ENCODE measurements around the gene PLCB1. TPM values are rescaled to one million over a fixed set of nuclear protein-coding genes. Genes with fewer than 3 reads are reported as not detected.
"Not testable (repeated sequence)": the region's sequence is repeated elsewhere in the genome, so short reads cannot be mapped to it uniquely, and the experiment has no call there.

Gene PLCB1
- total RNA-seq, 1 experiment from 2014 or later = 6.8 TPM

DNA sequence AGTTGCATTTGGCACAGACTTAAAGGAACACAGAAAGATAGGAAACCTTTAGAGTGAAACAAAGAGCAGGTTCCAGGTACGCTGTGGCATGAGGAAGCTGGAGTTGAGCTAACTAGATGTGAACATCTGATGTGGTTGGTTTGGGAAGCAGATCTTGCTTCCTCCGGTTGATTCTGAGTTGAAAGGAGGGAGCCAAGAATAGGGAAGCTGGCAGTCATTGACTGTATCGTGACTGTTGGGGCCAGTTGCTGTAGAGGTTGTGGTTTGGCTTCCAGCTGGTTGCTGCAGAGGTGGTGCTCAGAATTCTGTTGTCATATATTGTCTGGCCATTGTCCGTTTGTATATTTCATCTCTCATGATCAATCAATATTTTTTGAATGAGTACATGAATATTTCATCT lies 325.9 kb downstream of the PLCB1 start:
- no peak for TF ChIP-seq EZH2 (IDR thresholded peaks at IDR 0.05; ENCODE audit: borderline replicate concordance, low read depth, low read length, poor library complexity, severe bottlenecking)
- TF ChIP-seq, protein P1, sequence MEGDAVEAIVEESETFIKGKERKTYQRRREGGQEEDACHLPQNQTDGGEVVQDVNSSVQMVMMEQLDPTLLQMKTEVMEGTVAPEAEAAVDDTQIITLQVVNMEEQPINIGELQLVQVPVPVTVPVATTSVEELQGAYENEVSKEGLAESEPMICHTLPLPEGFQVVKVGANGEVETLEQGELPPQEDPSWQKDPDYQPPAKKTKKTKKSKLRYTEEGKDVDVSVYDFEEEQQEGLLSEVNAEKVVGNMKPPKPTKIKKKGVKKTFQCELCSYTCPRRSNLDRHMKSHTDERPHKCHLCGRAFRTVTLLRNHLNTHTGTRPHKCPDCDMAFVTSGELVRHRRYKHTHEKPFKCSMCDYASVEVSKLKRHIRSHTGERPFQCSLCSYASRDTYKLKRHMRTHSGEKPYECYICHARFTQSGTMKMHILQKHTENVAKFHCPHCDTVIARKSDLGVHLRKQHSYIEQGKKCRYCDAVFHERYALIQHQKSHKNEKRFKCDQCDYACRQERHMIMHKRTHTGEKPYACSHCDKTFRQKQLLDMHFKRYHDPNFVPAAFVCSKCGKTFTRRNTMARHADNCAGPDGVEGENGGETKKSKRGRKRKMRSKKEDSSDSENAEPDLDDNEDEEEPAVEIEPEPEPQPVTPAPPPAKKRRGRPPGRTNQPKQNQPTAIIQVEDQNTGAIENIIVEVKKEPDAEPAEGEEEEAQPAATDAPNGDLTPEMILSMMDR (conservative IDR thresholded peaks at IDR 0.05; ENCODE audit: low read depth, low read length) = no peak
- CTCF ChIA-PET = no interaction called here

DNA sequence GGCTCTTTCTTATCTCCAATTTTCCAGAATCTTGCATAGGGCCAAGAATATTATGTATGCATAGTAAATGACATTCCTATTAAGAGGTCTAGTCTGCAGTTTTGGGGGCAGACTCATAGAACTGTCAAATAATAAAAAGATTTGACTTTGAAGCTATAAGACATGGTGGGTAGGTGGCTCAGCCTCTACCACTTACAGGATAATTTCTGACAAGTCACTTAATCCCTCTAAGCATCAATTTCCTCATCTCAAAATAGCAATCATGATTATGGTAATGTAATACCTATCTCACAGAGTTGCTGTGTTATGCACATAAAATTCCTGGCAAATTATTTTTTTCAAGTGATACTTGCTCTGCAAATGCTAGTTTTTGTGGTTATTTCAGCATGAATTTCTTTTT lies 329.1 kb downstream of the PLCB1 start:
- ChIA-PET CTCF (no interaction called here), POLR2A (ENCODE audit: low non-redundant PET) (no interaction called here)
- BruUV-seq (replicated peaks) = no TSS peak

More for the DNA sequence above, 325.9 kb downstream of the PLCB1 start:
- no peaks in the 10 kb centered on the region for H3K36me3 ChIP-seq (ENCODE audit: insufficient read depth, low read length, poor library complexity, severe bottlenecking)
- H3K27ac ChIP-seq (ENCODE audit: low read depth, low read length, poor library complexity, severe bottlenecking) = no peak overlapping the region
- no peaks in the 10 kb centered on the region for H3K27me3 ChIP-seq (replicated peaks; ENCODE audit: insufficient read depth, low read depth, low read length, poor library complexity)
- BruUV-seq (replicated peaks) = no TSS peak
- no peak for DNase-seq (ENCODE audit: low spot score)
- no peaks in the 10 kb centered on the region for H3K9me3 ChIP-seq (ENCODE audit: low read depth, low read length, poor library complexity, severe bottlenecking)
- H3K4me3 ChIP-seq (ENCODE audit: low read depth, low read length, poor library complexity, severe bottlenecking) = no peak overlapping the region
- intact Hi-C loops (cut with micrococcal nuclease; ENCODE audit: unreplicated experiment) = no loop called here
- POLR2A ChIA-PET (ENCODE audit: low non-redundant PET) = no interaction called here
- H3K4me1 ChIP-seq (ENCODE audit: insufficient read depth, low read length, poor library complexity, severe bottlenecking) = no peaks in the 10 kb centered on the region

DNA sequence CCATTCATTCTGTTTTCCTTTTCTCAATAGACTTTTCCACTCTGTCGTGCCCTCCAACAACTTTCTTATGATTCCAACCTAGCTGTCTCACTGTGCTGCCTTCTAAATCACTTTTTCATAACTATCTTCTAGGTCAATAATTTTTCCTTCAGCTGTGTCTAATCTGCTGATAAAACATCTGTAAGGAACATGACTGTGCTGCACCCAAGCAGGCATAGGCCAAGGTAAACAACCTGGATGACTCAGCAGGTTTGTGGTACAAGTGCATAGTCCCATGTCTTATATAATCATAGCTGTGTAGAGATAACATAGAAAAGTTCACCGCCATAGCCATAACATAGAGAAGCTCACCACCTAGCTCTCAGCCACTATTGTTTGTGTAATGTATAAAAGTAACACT lies 332.3 kb downstream of the PLCB1 start:
- ChIA-PET POLR2A (ENCODE audit: low non-redundant PET) (no interaction called here), CTCF (no interaction called here)
- Histone ChIP-seq H3K4me1 (ENCODE audit: insufficient read depth, low read length, poor library complexity, severe bottlenecking) (no peaks in the 10 kb centered on the region), H3K27ac (ENCODE audit: low read depth, low read length, poor library complexity, severe bottlenecking) (no peak overlapping the region), H3K36me3 (ENCODE audit: insufficient read depth, low read length, poor library complexity, severe bottlenecking) (no peaks in the 10 kb centered on the region), H3K27me3 (replicated peaks; ENCODE audit: insufficient read depth, low read depth, low read length, poor library complexity) (no peaks in the 10 kb centered on the region), H3K4me3 (ENCODE audit: low read depth, low read length, poor library complexity, severe bottlenecking) (no peak overlapping the region), H3K9me3 (ENCODE audit: low read depth, low read length, poor library complexity, severe bottlenecking) (no peaks in the 10 kb centered on the region)
- intact Hi-C loops (cut with micrococcal nuclease; ENCODE audit: unreplicated experiment) = no loop called here
- TF ChIP-seq EZH2 (IDR thresholded peaks at IDR 0.05; ENCODE audit: borderline replicate concordance, low read depth, low read length, poor library complexity, severe bottlenecking) = no peak
- TF ChIP-seq, protein P1 (conservative IDR thresholded peaks at IDR 0.05; ENCODE audit: low read depth, low read length) = no peak
- DNase-seq (ENCODE audit: low spot score) = no peak
- BruUV-seq (replicated peaks) = no TSS peak

More for the DNA sequence above, 329.1 kb downstream of the PLCB1 start:
- H3K4me3 ChIP-seq (ENCODE audit: low read depth, low read length, poor library complexity, severe bottlenecking) = no peak overlapping the region
- TF ChIP-seq, protein P1 (conservative IDR thresholded peaks at IDR 0.05; ENCODE audit: low read depth, low read length) = no peak
- no peak for TF ChIP-seq EZH2 (IDR thresholded peaks at IDR 0.05; ENCODE audit: borderline replicate concordance, low read depth, low read length, poor library complexity, severe bottlenecking)
- H3K9me3 ChIP-seq (ENCODE audit: low read depth, low read length, poor library complexity, severe bottlenecking) = no peaks in the 10 kb centered on the region
- no peak for DNase-seq (ENCODE audit: low spot score)
- no peak overlapping the region for H3K27ac ChIP-seq (ENCODE audit: low read depth, low read length, poor library complexity, severe bottlenecking)
- H3K27me3 ChIP-seq (replicated peaks; ENCODE audit: insufficient read depth, low read depth, low read length, poor library complexity) = no peaks in the 10 kb centered on the region
- no peaks in the 10 kb centered on the region for H3K4me1 ChIP-seq (ENCODE audit: insufficient read depth, low read length, poor library complexity, severe bottlenecking)
- no peaks in the 10 kb centered on the region for H3K36me3 ChIP-seq (ENCODE audit: insufficient read depth, low read length, poor library complexity, severe bottlenecking)
- intact Hi-C loops (cut with micrococcal nuclease; ENCODE audit: unreplicated experiment) = no loop called here

DNA sequence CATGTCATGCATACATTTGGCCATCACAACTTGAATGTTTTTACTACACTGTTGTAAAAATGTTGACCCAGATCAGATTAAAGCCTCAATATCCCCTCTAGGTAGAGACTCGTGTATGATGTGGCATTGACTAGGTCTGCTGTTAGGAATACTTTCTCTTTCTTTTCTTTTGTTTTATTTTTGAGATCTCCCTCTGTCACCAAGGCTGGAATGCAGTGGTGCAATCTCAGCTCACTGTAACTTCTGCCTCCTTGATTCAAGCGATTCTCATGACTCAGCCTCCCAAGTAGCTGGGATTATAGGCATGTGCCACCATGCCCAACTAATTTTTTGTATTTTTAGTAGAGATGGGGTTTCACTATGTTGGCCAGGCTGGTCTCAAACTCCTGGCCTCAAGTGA lies 334.7 kb downstream of the PLCB1 start:
- BruUV-seq (replicated peaks); intact Hi-C loops (cut with micrococcal nuclease; ENCODE audit: unreplicated experiment); H3K27ac ChIP-seq (ENCODE audit: low read depth, low read length, poor library complexity, severe bottlenecking); H3K36me3 ChIP-seq (ENCODE audit: insufficient read depth, low read length, poor library complexity, severe bottlenecking); H3K4me3 ChIP-seq (ENCODE audit: low read depth, low read length, poor library complexity, severe bottlenecking); H3K27me3 ChIP-seq (replicated peaks; ENCODE audit: insufficient read depth, low read depth, low read length, poor library complexity); POLR2A ChIA-PET (ENCODE audit: low non-redundant PET); DNase-seq (ENCODE audit: low spot score); H3K9me3 ChIP-seq (ENCODE audit: low read depth, low read length, poor library complexity, severe bottlenecking); H3K4me1 ChIP-seq (ENCODE audit: insufficient read depth, low read length, poor library complexity, severe bottlenecking): not testable (repeated sequence)
- CTCF ChIA-PET = interaction anchor here (0.6 kb wide), 1 partner anchor 285 kb away, joined by 3 read pairs; no protein-coding TSS in a partner anchor
